ENCODE data around the gene AMFR.

DNA sequence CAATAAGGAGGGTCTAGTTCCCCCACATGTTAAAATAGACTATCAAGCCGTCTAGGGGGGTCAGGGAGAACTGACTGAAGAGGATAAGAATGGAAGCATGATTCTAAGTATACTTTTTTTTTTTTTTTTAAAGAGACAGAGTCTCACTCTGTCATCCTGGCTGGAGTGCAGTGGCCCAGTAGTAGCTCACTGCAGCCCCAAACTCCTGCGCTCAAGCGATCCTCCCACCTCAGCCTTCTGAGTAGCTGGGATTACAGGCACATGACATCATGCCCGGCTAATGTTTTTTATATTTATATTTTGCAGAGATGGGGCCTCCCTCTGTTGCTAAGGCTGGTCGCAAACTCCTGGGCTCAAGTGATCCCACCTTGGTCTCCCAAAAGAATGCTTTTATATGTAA is 14.2 kb downstream of the AMFR start:
- TF ChIP-seq, protein P1, sequence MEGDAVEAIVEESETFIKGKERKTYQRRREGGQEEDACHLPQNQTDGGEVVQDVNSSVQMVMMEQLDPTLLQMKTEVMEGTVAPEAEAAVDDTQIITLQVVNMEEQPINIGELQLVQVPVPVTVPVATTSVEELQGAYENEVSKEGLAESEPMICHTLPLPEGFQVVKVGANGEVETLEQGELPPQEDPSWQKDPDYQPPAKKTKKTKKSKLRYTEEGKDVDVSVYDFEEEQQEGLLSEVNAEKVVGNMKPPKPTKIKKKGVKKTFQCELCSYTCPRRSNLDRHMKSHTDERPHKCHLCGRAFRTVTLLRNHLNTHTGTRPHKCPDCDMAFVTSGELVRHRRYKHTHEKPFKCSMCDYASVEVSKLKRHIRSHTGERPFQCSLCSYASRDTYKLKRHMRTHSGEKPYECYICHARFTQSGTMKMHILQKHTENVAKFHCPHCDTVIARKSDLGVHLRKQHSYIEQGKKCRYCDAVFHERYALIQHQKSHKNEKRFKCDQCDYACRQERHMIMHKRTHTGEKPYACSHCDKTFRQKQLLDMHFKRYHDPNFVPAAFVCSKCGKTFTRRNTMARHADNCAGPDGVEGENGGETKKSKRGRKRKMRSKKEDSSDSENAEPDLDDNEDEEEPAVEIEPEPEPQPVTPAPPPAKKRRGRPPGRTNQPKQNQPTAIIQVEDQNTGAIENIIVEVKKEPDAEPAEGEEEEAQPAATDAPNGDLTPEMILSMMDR (IDR thresholded peaks at IDR 0.05), result no peak
- TF ChIP-seq EP300 (IDR thresholded peaks at IDR 0.05) (no peak), POLR2A (IDR thresholded peaks at IDR 0.05) (no peak)

Measured in stomach (tissue), 4 donors.